Mucosa of stomach (tissue), 1 donor: ENCODE measurements around the gene ZNF417.
"Not testable (repeated sequence)": the region's sequence is repeated elsewhere in the genome, so short reads cannot be mapped to it uniquely, and the experiment has no call there.

Source experiments
- H3K27me3 ChIP-seq: one replicate; pipeline ENCODE4 v1.7.0; 2013; ENCODE audit warnings: mild to moderate bottlenecking, low read length; ENCODE audit not compliant: control insufficient read depth, insufficient read depth
- H3K36me3 ChIP-seq: one replicate; pipeline ENCODE4 v1.7.0; 2013; ENCODE audit warnings: low read length; ENCODE audit not compliant: control insufficient read depth, insufficient read depth
- H3K4me1 ChIP-seq: one replicate; pipeline ENCODE4 v1.7.0; 2013; ENCODE audit warnings: mild to moderate bottlenecking, low read length; ENCODE audit not compliant: control insufficient read depth, insufficient read depth
- H3K4me3 ChIP-seq: one replicate; pipeline ENCODE4 v1.7.0; 2013; ENCODE audit warnings: low read length
- H3K9ac ChIP-seq: one replicate; pipeline ENCODE4 v1.7.0; 2013; ENCODE audit warnings: mild to moderate bottlenecking, low read length, moderate library complexity
- H3K9me3 ChIP-seq: one replicate; pipeline ENCODE4 v1.7.0; 2013; ENCODE audit warnings: mild to moderate bottlenecking, low read length, moderate library complexity; ENCODE audit not compliant: control insufficient read depth
- donor health status: Pancreatic carcinoma.

The ZNF417 gene

DNA sequence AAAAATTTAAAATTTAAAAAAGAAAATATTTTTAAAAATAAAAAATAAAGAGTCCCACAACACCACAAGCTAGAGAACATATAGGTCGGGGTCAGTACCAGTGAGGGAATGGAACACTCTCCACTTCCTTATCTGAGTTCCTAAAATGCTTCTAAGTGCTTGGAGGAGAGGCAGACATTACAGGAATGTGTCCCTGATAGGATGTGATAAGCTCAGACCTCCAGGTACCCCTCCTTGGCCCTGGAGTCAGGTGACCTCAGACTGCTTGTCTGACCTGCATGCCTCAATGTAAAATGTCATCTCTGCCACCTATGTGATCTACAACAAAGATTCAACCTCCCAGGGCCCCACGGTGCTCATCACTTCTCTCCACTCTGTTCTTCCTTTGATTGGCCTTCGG is 30.3 kb downstream of the ZNF417 start:
- H3K9ac ChIP-seq: no peak overlapping the region
- H3K4me1 ChIP-seq: no peaks in the 10 kb centered on the region
- no peaks in the 10 kb centered on the region for H3K36me3 ChIP-seq
- H3K4me3 ChIP-seq: no peak overlapping the region
- H3K9me3 ChIP-seq: no peaks in the 10 kb centered on the region
- no peaks in the 10 kb centered on the region for H3K27me3 ChIP-seq

DNA sequence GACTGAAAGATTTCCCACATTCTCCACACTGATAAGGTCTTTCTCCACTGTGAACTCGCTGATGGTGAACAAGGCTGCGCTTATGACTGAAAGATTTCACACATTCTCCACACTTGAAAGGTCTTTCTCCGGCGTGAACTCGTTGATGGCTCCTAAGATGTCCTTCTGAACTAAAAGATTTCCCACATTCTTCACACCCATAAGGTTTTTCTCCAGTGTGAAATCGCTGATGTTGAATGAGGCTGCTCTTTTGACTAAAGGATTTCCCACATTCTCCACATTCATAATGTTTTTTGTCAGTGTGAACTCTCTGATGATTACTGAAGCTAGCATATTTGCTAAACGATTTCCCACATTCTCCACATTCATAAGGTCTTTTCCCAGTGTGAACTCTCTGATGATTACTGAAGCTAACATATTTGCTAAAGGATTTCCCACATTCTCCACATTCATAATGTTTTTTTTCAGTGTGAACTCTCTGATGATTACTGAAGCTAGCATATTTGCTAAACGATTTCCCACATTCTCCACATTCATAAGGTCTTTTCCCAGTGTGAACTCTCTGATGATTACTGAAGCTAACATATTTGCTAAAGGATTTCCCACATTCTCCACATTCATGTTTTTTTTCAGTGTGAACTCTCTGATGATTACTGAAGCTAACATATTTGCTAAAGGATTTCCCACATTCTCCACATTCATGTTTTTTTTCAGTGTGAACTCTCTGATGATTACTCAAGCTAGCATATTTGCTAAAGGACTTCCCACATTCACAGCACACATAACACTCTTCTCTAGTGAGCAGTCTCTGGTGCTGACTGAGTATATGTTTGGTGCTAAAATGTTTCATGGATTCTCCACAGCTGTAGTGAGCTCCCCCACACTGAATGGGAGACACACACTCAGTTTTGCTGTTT is 42.3 kb downstream of the ZNF417 start:
- not testable (repeated sequence) for H3K27me3 ChIP-seq, H3K9ac ChIP-seq, H3K4me1 ChIP-seq, H3K36me3 ChIP-seq, H3K4me3 ChIP-seq
- H3K9me3 ChIP-seq: peaks cover 11% of the 10 kb centered on the region

DNA sequence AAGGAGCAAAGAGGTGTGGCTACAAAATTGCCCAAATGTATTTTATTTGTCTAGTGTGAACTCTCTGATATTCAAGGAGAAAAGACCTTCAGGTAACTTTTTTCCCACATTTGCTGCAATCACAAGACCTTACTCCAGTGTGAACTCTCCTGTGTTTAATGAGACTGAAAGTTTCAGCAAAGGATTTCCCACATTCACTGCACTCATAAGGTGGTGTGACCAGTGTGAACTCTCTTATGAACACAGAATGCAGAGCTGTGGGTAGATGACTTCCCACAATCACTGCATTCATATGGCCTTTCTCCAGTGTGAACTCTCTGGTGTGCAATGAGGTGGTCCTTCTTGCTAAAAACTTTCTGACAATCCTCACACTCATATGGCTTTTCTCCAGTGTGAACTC is 43.9 kb downstream of the ZNF417 start:
- peaks cover 11% of the 10 kb centered on the region for H3K9me3 ChIP-seq

DNA sequence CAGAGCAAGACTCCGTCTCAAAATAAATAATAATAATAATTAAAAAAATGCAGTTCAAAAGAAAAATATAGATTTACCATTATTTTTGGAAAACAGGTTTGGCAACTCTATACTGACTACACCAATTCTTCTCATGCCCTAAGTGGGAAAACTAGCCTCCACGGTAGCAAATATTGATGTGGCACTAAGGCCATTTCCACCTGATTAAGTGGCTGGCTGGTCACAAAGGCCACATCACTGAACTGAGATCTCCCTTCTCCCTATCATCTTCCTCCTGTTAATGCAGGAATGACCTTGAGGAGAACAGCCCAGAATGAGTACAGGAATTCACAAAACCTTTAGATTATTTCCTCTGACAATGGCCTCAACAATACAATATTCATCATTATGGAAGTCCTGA is 46.2 kb downstream of the ZNF417 start:
- H3K9ac ChIP-seq: no peak overlapping the region
- H3K4me3 ChIP-seq: no peak overlapping the region
- no peaks in the 10 kb centered on the region for H3K27me3 ChIP-seq
- H3K4me1 ChIP-seq: no peaks in the 10 kb centered on the region
- peaks cover 13% of the 10 kb centered on the region for H3K36me3 ChIP-seq
- peaks cover 6% of the 10 kb centered on the region for H3K9me3 ChIP-seq

More for the DNA sequence above, 43.9 kb downstream of the ZNF417 start:
- H3K27me3 ChIP-seq: no peaks in the 10 kb centered on the region
- H3K4me3 ChIP-seq: no peak overlapping the region
- no peak overlapping the region for H3K9ac ChIP-seq
- peaks cover 13% of the 10 kb centered on the region for H3K36me3 ChIP-seq
- no peaks in the 10 kb centered on the region for H3K4me1 ChIP-seq

DNA sequence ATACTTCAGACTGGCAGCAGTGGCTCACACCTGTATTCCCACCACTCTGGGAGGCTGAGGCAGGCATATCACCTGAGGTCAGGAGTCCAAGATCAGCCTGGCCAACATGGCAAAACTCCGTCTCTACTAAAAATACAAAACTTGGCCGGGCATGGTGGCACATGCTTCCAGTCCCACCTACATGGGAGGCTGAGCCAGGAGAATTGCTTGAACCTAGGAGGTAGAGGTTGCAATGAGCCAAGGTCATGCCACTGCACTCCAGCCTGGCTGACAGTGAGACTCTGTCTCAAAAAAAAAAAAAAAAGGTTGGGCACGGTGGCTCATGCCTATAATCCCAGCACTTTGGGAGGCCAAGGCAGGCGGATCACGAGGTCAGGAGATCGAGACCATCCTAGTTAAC is 46.7 kb downstream of the ZNF417 start:
- H3K36me3 ChIP-seq: peaks cover 13% of the 10 kb centered on the region
- H3K9ac ChIP-seq, H3K4me1 ChIP-seq, H3K27me3 ChIP-seq, H3K4me3 ChIP-seq, H3K9me3 ChIP-seq: not testable (repeated sequence)

DNA sequence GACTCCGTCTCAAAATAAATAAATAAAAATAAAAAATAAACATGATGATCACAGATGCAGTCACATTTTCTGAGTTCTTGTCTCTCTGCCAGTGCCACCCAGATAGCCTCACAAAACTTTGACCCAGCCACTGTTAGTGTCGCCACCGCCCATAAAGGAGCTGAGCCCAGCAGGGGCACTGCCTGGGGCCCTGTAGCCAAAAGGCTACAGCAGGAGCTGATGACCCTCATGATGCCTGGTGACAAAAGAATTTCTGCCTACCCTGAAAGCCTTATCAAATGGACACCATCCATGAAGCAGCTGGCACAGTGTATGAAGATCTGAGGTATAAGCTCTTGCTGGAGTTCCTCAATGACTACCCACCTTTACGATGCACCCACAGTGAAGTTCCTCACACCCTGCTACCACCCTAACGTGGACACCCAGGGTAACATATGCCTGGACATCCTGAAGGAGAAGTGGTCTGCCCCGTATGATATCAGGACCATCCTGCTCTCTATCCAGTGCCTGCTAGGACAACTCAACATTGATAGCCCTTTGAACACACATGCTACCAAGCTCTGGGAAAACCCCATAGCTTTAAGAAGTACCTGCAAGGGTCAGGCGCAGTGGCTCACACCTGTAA is 48.4 kb downstream of the ZNF417 start:
- no peaks in the 10 kb centered on the region for H3K9me3 ChIP-seq
- no peaks in the 10 kb centered on the region for H3K27me3 ChIP-seq
- H3K4me1 ChIP-seq: no peaks in the 10 kb centered on the region
- no peak overlapping the region for H3K9ac ChIP-seq
- peaks cover 5% of the 10 kb centered on the region for H3K36me3 ChIP-seq
- H3K4me3 ChIP-seq: no peak overlapping the region
